Measurements from ENCODE around the gene LCLAT1.

Gene LCLAT1

GRCh38 chr2:30447149-30448045 lies at the start of gene LCLAT1:
Gene LCLAT1 (plus strand): TSS chr2:30447246. CDS start chr2:30525591, 78,345 bp downstream.
- DNase-seq (ENCODE audit: low read depth): no peak

DNA sequence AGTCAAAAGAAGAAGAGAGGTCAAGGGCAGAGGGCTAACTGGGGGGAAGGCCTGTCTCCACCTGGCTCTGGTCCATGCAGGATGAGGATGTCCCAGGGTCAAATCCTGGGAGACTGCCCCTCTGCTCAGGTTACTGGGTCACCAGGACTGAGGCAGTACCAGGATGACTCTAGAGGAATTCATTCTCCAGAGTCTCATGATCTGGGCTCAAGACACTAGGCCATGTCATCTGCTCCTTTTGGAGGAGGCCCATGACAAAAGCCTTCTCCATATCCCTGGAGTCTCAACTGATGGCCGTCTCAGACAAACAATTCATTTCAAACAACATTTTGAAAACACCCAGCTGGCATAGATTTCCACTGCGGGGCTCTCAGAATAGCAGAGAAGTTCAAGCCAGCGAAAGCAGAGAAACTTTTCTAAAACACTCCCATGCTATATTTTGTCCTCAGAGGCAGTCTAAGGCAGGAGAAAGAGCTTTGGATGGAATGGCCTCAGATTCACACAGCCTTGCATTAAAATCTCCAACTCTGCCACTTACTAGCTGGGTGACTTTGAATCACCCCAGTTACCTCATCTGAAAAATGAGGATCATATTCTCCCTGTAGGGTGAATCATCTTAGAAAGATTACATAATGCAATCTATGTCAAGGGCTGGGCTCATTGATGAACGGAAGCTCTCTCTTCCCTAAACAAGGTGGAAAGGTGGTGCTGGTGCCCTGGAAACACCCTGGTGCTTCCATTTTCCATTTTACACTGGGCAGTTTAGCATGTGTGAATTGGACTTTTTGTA lies 48.8 kb upstream of the LCLAT1 start:
- DNase-seq (ENCODE audit: low read depth): no peak

GRCh38 chr2:30400151-30400954 lies 46.7 kb upstream of the LCLAT1 start:
- no peak for DNase-seq (ENCODE audit: low read depth)

GRCh38 chr2:30402441-30403182 lies 44.4 kb upstream of the LCLAT1 start:
- DNase-seq (ENCODE audit: low read depth): no peak

GRCh38 chr2:30403592-30404312 lies 43.3 kb upstream of the LCLAT1 start:
- DNase-seq (ENCODE audit: low read depth): no peak

DNA sequence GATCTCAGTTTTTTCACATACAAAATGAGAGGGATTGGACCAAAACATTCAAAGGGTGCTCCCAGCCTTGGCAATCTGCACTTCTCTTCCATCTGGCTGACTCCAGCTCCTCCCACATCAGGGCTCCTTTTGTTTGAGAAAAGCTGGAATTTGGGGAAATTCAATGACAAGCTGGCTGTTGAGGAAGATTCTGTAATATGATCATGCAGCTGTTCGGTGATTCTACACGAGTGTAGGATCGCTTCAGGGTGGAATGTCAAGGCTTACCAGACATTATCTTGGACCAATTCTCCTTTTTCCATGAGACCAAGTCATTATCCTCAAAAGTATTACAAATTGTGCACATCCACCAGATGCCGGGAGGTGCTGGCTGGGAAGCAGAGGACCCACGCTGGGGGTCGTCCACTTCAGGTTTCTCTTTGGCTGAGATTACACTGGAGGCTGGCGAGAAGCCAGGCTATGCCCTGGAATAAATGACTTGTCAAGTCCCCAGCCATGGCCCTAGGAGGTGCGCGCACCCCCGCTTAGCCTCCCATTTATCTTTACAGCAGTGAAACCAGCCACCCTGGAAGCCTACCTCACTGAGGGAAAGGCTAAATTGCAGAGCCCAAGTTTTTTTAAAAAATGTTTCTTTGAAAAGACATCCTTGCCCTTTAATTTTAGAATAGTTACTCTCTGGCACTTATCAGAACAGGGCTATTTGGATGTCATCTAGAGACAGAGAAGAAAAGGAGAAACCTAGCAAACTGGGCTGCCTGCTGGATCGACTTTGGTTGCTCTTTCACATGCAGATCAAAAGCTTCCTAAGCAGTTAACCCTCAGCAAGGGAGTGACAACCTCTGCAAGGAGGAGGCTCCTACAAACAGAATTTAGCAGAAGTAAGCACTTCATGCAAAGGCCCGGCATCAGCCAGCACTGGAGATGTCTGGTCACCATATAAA lies 42.5 kb upstream of the LCLAT1 start:
- DNase-seq (ENCODE audit: low read depth): no peak

GRCh38 chr2:30405260-30405605 lies 41.8 kb upstream of the LCLAT1 start:
- DNase-seq (ENCODE audit: low read depth): no peak

- no peak for DNase-seq (ENCODE audit: low read depth)
Measured at GRCh38 chr2:30406853-30407252, 40.2 kb upstream of the LCLAT1 start.

DNA sequence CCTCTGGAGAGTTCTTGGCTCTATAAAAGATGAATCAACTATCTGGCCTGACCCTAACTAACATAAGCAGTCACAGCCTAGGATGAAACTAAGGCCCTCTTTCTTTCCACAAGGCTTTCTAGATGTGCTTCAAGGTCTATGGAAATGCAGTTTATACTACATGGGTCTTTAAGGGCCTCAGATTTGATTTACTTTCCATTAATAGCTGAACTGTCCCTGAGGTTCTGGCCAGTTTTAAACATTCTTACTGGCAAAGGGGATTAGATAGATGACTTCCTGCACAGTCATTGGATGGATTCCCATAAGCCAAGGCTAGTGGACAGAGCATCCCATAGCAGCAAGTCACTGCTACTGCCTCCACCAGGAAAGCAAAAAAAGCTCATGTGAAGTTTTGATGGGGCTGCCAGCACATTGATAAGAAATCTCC lies 38.1 kb upstream of the LCLAT1 start:
- no peak for DNase-seq (ENCODE audit: low read depth)

DNA sequence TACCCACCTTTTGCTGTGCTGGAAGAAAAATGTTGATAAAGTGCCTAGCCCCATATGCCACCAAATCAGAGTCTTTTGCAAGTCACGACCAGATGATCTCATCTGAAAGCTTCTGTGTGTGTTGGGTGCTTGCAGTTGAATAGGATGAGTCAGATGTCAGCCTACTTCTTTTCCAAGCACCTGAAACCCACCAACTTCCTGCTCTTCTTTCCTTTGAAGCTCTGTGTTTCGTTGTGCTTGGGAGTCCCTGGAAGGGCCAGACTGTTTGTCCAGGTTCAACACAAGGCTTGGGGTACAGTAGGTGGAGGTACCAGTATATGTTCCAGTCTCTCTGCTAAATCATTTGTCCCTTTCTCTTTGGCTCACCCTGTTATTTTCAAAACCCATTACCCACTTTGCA lies 36.8 kb upstream of the LCLAT1 start:
- DNase-seq (ENCODE audit: low read depth): peak; percentile 36

DNA sequence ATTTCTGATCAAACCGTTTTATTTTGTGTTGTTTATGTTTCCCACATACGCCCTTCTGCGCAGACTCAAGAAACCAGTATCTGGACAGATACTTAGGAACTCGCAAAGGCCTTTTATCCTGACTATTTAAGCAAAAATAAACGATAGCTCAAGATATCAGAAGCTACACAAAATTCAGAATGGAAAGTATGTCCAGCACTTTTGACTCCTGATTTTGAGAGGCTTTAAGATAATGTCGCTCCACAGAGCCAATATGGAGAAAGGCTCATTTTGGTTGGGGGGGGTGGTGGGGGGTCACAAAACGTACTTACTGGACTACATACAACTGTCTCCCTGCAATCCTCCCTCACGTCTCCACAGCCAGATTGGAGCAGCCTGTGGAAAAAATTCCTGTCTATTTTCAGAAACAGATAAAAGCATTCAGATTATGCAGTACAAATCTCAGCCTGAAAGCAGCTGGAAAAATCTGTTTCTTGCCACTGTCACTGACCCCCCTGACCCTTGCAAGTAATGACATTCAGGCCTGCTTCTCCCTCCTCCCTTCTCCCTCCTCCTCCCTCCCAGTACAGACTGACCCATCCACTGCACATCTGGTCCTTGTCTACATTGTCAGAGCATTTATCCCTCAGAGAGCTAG lies 34.9 kb upstream of the LCLAT1 start:
- no peak for DNase-seq (ENCODE audit: low read depth)

- DNase-seq (ENCODE audit: low read depth): no peak
Measured at GRCh38 chr2:30412684-30413570, 34.1 kb upstream of the LCLAT1 start.

DNA sequence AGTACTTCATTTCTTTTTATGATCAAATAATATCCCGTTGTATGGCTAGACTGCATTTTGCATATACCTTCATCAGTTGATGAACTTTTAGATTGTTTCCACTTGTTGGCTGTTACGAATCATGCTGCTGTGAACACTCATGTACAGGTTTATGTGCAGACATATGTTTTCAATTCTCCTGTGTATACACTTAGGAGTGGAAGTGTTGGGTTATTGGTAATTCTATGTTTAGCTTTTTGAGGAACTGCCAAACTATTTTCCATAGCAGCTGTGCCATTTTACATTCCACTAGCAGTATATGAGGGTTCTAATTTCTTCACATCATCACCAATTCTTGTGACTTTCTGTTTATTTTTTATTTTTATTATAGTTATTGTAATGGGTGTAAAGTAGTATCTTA lies 32.1 kb upstream of the LCLAT1 start:
- DNase-seq (ENCODE audit: low read depth): no peak

GRCh38 chr2:30417253-30417652 lies 29.8 kb upstream of the LCLAT1 start:
- no peak for DNase-seq (ENCODE audit: low read depth)

DNA sequence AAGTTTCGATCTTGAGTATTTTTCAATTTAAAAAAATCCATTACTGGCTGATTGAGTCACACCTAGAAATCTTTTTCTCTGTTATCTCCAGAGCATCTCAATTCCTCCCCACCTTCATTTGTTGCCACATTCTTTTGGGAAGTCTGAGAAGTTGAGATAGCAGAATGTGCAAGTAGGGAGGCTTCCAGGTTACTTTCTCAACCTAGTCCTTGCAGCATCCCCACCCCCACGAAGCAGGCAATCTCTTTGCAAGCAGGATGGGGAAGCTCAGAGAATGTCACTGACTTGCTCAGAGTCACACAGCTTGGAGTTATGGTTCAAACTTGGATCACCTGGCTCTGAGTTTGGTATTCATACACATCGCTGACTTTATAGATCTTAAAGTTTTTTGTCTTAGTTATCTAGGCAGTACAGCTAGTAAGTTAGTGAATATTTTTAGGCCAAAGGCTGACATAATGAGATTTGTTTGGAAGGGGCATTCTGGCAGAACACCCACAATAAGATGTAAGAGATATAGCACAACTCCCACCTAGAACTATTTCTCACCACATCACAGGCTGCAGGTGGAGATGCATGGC lies 25.9 kb upstream of the LCLAT1 start:
- no peak for DNase-seq (ENCODE audit: low read depth)

GRCh38 chr2:30421604-30422443 lies 25.2 kb upstream of the LCLAT1 start:
- DNase-seq (ENCODE audit: low read depth): peak; percentile 22

GRCh38 chr2:30422444-30423040 lies 24.5 kb upstream of the LCLAT1 start:
- no peak for DNase-seq (ENCODE audit: low read depth)

Measured in non-pigmented ciliary epithelial cell (primary cell).